WTC11 (cell line): ENCODE measurements around the gene VSIR.

Source experiments
- ARID4B ChIP-seq: sonication (generic); formaldehyde crosslinking; IDR thresholded peaks from 2 replicates; pipeline ENCODE4 v1.8.0; 2023; ENCODE audit warnings: missing genetic modification reagents, mild to moderate bottlenecking, borderline replicate concordance
- CTCF ChIP-seq: fragments of 200-600 bp; IDR thresholded peaks from 2 replicates; pipeline ENCODE4 v1.8.0; 2022; ENCODE audit warnings: antibody characterized with exemption
- E2F5 ChIP-seq: sonication (generic); formaldehyde crosslinking; IDR thresholded peaks from 2 replicates; pipeline ENCODE4 v1.8.1; 2022; ENCODE audit warnings: mild to moderate bottlenecking, moderate library complexity, missing genetic modification reagents
- IRF2 ChIP-seq: sonication (generic); formaldehyde crosslinking; IDR thresholded peaks from 2 replicates; pipeline ENCODE4 v1.8.0; 2022; ENCODE audit warnings: low read depth, missing genetic modification reagents, borderline replicate concordance
- MAX ChIP-seq: sonication (generic); formaldehyde crosslinking; IDR thresholded peaks from 2 replicates; pipeline ENCODE4 v1.8.0; 2022; ENCODE audit warnings: mild to moderate bottlenecking, missing genetic modification reagents
- MYBL2 ChIP-seq: sonication (generic); formaldehyde crosslinking; IDR thresholded peaks from 2 replicates; pipeline ENCODE4 v1.8.1; 2023; ENCODE audit warnings: mild to moderate bottlenecking, moderate library complexity, missing genetic modification reagents
- NR3C1 ChIP-seq: sonication (generic); formaldehyde crosslinking; conservative IDR thresholded peaks from 2 replicates; pipeline ENCODE4 v1.8.1; 2023; ENCODE audit warnings: low read depth, mild to moderate bottlenecking, missing genetic modification reagents
- RELA ChIP-seq: sonication (generic); formaldehyde crosslinking; IDR thresholded peaks from 2 replicates; pipeline ENCODE4 v1.8.1; 2022; ENCODE audit warnings: missing genetic modification reagents, mild to moderate bottlenecking, borderline replicate concordance
- SOX15 ChIP-seq: fragments of 250-450 bp; sonication (Bioruptor Pico); IDR thresholded peaks from 2 replicates; pipeline ENCODE4 v1.9.0; 2021; ENCODE audit warnings: mild to moderate bottlenecking
- SP1 ChIP-seq: sonication (generic); formaldehyde crosslinking; conservative IDR thresholded peaks from 2 replicates; pipeline ENCODE4 v1.8.1; 2022; ENCODE audit warnings: missing genetic modification reagents
- ZNF138 ChIP-seq: sonication (generic); formaldehyde crosslinking; conservative IDR thresholded peaks from 2 replicates; pipeline ENCODE4 v1.8.1; 2022; ENCODE audit warnings: mild to moderate bottlenecking, moderate library complexity, missing genetic modification reagents
- TF ChIP-seq, protein P1 (sequence below): sonication (generic); formaldehyde crosslinking; IDR thresholded peaks from 2 replicates; pipeline ENCODE4 v1.8.0; 2022; ENCODE audit warnings: mild to moderate bottlenecking, missing genetic modification reagents
- TF ChIP-seq, protein P2 (sequence below): sonication (generic); formaldehyde crosslinking; IDR thresholded peaks from 2 replicates; pipeline ENCODE4 v1.8.1; 2022; ENCODE audit warnings: low read depth, missing genetic modification reagents, borderline replicate concordance

DNA sequence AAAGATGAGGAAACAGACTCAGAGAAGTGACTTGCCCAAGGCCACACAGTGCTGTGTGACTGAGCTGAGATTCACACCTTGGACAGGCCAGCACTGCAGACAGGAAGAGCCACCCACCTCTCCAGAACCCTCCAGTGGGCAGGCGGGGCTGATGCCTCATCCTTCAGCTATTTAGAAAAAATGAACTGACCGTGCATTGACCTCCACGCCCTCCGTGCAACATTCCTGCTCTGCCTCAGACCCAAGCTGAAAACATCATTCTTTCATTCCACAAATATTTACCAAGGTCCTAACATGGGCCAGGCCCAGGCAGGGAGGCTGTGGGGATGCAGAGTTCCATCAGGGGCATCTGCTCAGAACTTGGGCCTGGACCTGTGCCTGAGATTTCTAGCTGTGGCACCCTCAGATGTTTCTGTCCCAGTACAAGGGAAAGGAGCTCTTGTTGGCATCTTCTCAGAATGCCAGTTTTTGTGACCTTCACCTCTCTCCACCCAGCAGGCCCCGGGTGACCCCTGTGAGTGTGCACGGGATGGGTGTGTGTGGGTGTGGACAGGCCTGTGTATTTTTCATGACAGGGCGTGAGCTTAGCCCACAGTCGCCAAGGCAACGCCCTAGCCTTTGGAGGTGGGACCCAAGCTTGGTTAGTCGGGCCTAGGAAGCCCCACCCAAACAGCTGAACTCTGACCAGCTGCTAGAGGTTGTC is 6.5 kb downstream of the VSIR start:
- TF ChIP-seq CTCF (no peak), MAX (CRISPR knock-in tag) (no peak), MYBL2 (CRISPR knock-in tag) (no peak), ZNF138 (CRISPR knock-in tag) (no peak), NR3C1 (CRISPR knock-in tag) (no peak), SOX15 (no peak), ARID4B (CRISPR knock-in tag) (no peak), IRF2 (CRISPR knock-in tag) (no peak), RELA (no peak), E2F5 (CRISPR knock-in tag) (no peak), SP1 (CRISPR knock-in tag) (no peak)
- TF ChIP-seq, protein P1, sequence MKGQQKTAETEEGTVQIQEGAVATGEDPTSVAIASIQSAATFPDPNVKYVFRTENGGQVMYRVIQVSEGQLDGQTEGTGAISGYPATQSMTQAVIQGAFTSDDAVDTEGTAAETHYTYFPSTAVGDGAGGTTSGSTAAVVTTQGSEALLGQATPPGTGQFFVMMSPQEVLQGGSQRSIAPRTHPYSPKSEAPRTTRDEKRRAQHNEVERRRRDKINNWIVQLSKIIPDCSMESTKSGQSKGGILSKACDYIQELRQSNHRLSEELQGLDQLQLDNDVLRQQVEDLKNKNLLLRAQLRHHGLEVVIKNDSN (CRISPR knock-in tag), result no peak
- TF ChIP-seq, protein P2, sequence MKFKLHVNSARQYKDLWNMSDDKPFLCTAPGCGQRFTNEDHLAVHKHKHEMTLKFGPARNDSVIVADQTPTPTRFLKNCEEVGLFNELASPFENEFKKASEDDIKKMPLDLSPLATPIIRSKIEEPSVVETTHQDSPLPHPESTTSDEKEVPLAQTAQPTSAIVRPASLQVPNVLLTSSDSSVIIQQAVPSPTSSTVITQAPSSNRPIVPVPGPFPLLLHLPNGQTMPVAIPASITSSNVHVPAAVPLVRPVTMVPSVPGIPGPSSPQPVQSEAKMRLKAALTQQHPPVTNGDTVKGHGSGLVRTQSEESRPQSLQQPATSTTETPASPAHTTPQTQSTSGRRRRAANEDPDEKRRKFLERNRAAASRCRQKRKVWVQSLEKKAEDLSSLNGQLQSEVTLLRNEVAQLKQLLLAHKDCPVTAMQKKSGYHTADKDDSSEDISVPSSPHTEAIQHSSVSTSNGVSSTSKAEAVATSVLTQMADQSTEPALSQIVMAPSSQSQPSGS, result no peak
